Stimulated activated CD4-positive, alpha-beta T cell treated with anti-CD3 and anti-CD28 coated beads, Interleukin-4, amount 100 ng/mL, for 48 hours (primary cell): ENCODE results near the gene METTL22.

Source experiments
- DNase-seq, 2 donors: peaks; one replicate each; pipeline ENCODE4 v3.0.0-alpha.2; 2020; ENCODE audit warnings: low read depth in 2 of 2

The METTL22 gene

GRCh38 chr16:8665529-8665928 is 44.0 kb downstream of the METTL22 start:
- DNase-seq, result no peak

DNA sequence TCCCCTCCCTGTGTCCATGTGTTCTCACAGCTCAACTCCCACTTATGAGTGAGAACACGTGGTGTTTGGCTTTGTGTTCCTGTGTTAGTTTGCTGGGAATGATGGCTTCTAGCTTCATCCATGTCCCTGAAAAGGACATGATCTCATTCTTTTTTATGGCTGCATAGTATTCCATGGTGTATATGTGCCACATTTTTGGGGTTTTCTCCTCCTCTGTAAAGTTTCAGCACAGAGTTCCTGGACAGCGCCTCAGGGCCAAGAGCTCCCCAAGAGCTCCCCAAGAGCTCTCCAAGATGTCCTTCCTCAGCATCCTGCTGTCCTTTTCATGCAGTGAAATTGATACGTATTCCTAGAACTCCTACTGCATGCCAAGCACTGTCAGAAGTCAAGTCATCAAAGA is 46.0 kb downstream of the METTL22 start:
- DNase-seq, result no peak

DNA sequence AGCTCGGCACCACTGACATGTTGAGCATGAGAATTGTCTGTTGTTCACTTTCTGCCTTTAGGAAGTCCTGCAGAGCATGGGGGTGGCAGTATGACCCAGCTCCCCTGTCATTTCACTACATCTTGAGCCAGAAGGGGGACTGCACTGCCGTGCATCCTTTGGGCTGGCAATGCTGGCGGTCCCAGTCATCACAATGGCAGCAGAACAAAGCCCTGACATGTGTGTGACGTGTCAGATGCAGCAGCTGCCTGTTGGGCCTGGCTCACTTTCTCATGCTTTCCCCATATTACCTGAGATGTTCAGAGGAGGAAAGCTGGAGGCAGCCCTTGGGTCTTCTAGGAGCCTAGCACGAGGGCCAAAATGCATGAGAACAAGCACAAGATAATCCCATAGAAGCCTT is 46.6 kb downstream of the METTL22 start:
- DNase-seq, result no peak

GRCh38 chr16:8669481-8669880 is 48.0 kb downstream of the METTL22 start:
- no peak for DNase-seq

DNA sequence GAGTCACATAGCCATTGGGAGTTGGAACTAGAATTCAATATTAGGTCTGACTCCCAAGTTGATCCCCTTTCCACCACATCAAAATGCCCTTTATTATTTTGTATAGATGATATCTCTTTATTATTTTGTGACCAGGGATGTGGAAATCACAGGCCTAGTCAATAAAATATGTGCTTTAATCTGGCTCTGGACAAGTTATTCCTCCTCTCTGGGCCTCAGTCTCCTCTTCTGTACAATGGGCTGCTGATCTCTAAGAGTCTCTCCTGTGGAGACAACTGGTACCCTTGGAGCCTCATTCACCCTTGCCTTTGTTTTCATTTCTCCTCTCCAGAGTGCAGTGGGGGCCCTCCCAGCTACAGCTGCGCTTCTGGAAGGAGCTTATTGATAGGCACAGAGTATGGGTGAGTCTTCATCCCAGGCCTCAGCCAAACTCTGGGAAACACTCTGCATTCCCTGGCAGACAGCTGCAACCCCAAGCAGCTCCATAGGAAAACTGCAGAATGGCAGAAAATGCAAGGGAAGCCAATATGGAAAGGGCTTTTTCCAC is 48.6 kb downstream of the METTL22 start:
- DNase-seq, result no peak

GRCh38 chr16:8673611-8674412 is 52.3 kb downstream of the METTL22 start:
- no peak for DNase-seq

DNA sequence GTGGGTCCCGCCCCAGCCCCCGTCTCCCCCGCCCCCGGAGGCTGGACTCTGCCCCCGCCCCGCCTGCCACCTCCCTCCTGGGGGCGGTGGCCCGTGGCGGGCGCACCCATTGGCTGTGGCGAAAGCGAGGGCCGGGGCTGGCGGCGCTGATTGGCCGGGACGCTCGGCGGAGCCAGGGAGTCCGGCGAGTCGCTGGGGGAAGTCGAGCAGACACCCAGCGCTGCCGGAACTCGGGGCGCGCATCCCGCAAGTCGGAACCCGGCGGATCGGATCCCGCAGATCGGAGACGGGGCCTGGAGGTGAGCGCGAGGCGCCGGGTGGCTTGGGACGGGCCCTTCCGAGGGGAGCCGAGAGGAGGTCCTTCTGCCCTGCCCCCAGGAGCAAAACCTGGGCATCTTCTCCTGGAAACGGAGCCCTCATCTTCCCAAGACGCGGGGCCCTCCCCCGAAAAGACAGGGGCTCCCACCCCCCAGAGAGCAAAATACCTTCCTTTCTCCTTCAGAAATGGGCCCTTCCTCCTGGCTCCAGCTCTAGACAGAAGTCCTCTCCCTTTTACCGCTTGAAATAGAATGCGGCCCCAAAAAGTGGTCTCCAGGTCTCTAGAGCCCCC is 53.0 kb downstream of the METTL22 start, which contains the start of gene ABAT:
TSS of gene ABAT (plus strand) at position 205 of the 610 bp plus-strand sequence. CDS start 61,123 bp downstream, outside the sequence.
- peak; percentile 80 to 84 for DNase-seq

- DNase-seq, result peak; percentile 20 to 41
Measured at GRCh38 chr16:8675183-8676159, 54.0 kb downstream of the METTL22 start.

- DNase-seq, result no peak
Measured at GRCh38 chr16:8676160-8676547, 54.7 kb downstream of the METTL22 start.

DNA sequence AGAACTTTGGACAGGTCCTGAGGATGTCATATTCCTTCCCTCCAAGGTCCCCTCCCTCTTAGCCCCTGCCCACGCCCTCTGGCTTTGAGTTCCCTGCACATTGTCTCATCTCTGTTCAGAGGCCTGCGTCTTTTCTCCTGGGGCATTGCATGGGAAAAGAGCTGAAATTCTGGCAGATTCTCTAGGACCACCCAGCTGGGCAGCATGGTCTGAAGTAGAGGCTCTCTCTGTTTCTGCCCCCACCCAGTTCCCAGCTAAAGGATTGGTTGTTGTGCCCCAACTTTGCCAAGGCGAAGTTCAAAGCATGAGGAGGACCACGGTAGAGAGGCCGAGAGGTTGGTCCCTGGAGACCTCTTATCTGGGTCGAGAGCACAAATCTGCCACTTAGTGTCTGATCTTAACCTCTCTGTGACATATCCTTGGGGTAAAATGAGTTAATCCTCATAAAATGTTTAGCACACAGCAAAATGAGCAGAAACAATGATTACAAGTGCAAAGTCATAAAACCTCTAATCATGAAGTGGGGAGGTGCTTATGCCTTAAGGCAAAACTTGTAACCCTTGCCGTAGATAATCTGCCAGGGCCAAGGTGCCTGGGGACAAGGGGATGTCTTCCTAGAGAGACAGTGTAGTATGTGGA is 55.4 kb downstream of the METTL22 start:
- no peak for DNase-seq

- no peak for DNase-seq
Measured at GRCh38 chr16:8677481-8677880, 56.0 kb downstream of the METTL22 start.

DNA sequence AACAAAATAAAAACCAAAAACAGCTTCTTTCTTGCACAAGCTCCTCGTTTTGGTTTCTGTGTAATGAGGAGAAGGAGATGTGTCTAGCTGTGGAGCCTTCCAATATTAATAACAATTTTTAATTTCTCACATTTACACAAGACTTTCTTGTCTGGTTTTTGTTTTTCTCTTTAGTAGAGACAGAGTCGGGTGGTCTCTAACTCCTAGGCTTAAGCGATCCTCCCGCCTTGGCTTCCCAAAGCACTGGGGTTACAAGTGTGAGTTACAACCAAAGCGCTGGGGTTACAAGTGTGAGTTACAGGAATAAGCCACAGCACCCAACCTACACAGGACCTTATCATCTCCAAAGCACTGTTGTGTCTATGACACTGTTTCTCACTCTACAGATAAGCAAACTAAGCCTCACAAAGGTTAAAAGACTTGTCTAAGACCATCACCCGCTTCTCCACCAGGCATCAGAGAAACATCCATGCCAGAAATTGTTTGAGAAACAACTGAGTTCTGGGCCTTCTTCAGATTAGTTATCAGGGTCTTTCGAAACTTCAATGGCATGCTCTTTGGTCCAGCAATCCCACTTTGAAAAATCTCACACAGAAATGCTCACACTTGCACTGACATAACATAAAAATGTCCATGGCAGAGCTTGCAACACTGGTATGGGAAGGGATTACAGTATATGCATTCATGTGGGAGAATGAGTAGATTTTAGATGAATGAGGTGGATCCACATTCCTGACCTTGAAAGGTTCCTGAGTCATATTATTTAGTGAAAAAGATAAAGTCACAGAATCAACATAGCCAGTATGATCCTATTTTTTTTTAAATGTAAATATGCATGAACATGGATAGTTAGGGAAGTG is 56.8 kb downstream of the METTL22 start:
- DNase-seq, result no peak

DNA sequence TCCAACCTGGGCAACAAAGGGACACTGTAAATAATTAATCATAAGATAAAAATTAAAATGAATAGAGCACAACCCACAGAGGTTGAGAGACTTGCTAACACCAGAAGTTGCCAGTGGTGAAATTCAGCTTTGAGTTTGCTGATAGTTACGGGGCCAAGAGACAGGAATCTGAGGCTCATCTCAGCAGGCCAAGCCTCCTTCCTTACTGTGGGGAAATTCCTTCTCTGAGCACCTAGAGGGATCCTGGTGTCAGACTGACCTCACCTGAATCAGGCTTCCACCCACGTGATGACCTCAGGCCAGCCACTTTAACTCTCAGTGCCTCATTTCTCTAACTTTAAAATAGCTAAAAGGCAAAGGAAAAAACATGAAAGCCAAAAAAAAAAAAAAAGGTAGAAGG is 57.7 kb downstream of the METTL22 start:
- no peak for DNase-seq

- no peak for DNase-seq
Measured at GRCh38 chr16:8682551-8683259, 61.2 kb downstream of the METTL22 start.

DNA sequence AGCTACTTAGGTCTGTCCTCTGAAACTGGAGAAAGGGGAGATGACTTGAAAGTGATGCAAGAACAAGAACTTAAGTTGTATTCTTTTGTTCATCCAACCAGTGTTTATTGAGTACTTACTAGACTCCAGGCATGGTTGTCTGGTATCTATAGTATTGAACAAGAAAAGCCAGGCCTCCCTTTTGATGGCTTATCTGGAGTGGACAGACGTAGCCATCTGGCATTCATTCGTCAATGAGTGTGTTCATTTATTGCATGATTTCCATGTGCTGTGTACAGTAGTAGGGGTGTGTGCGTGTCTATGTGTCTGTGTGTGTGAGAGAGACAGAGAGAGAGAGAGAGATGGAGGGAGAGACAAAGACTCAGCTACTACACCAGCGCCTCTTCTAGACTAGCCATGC is 62.1 kb downstream of the METTL22 start:
- no peak for DNase-seq

- no peak for DNase-seq
Measured at GRCh38 chr16:8685617-8686016, 64.1 kb downstream of the METTL22 start.

GRCh38 chr16:8686031-8686621 is 64.6 kb downstream of the METTL22 start:
- DNase-seq, result no peak

DNA sequence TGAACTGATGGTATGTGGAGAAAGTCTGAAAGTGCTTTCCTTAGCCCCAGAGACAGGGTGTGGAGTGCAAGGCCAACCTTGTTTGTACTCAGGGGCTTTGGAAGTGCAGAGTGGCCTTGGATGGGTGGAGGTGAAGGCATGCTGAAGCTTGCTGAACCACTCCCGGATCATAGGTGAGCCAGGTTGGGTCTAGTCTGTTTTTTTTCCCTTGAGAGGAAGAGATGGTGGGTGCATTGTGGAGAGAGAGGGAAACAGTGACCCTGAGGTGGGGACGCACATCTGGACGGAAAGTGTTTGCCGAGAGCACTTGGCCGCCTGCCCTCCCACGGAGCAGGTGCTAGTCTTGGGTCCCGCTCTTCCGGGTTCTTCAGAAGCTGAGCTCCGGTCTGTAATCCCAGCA is 65.4 kb downstream of the METTL22 start:
- no peak for DNase-seq

- no peak for DNase-seq
Measured at GRCh38 chr16:8689686-8690085, 68.2 kb downstream of the METTL22 start.
